ENCODE results near the gene LGALS9. TPM values are rescaled to one million over a fixed set of nuclear protein-coding genes. Genes with fewer than 3 reads are reported as not detected.

LGALS9 gene
- total and polyA plus RNA-seq, 2 experiments from 2014 or later: 0.48 to 0.73 TPM

- H3K27me3 Mint-ChIP-seq (ENCODE audit: insufficient read depth, low read depth, poor library complexity): peaks cover 10% of the 10 kb centered on the region
- ATAC-seq: no peak
- no peak overlapping the region for H3K4me3 Mint-ChIP-seq
- H3K4me3 ChIP-seq: no peak overlapping the region
- TF ChIP-seq ZNF114 (CRISPR knock-in tag; IDR thresholded peaks at IDR 0.05): no peak
- no peak for TF ChIP-seq POLR2AphosphoS5 (IDR thresholded peaks at IDR 0.05; ENCODE audit: low read depth)
- no peak for TF ChIP-seq CREB1 (CRISPR knock-in tag; IDR thresholded peaks at IDR 0.05; ENCODE audit: low read depth)
- TF ChIP-seq STAT1 (IDR thresholded peaks at IDR 0.05; ENCODE audit: unreplicated experiment): no peak
- TF ChIP-seq, protein P1, sequence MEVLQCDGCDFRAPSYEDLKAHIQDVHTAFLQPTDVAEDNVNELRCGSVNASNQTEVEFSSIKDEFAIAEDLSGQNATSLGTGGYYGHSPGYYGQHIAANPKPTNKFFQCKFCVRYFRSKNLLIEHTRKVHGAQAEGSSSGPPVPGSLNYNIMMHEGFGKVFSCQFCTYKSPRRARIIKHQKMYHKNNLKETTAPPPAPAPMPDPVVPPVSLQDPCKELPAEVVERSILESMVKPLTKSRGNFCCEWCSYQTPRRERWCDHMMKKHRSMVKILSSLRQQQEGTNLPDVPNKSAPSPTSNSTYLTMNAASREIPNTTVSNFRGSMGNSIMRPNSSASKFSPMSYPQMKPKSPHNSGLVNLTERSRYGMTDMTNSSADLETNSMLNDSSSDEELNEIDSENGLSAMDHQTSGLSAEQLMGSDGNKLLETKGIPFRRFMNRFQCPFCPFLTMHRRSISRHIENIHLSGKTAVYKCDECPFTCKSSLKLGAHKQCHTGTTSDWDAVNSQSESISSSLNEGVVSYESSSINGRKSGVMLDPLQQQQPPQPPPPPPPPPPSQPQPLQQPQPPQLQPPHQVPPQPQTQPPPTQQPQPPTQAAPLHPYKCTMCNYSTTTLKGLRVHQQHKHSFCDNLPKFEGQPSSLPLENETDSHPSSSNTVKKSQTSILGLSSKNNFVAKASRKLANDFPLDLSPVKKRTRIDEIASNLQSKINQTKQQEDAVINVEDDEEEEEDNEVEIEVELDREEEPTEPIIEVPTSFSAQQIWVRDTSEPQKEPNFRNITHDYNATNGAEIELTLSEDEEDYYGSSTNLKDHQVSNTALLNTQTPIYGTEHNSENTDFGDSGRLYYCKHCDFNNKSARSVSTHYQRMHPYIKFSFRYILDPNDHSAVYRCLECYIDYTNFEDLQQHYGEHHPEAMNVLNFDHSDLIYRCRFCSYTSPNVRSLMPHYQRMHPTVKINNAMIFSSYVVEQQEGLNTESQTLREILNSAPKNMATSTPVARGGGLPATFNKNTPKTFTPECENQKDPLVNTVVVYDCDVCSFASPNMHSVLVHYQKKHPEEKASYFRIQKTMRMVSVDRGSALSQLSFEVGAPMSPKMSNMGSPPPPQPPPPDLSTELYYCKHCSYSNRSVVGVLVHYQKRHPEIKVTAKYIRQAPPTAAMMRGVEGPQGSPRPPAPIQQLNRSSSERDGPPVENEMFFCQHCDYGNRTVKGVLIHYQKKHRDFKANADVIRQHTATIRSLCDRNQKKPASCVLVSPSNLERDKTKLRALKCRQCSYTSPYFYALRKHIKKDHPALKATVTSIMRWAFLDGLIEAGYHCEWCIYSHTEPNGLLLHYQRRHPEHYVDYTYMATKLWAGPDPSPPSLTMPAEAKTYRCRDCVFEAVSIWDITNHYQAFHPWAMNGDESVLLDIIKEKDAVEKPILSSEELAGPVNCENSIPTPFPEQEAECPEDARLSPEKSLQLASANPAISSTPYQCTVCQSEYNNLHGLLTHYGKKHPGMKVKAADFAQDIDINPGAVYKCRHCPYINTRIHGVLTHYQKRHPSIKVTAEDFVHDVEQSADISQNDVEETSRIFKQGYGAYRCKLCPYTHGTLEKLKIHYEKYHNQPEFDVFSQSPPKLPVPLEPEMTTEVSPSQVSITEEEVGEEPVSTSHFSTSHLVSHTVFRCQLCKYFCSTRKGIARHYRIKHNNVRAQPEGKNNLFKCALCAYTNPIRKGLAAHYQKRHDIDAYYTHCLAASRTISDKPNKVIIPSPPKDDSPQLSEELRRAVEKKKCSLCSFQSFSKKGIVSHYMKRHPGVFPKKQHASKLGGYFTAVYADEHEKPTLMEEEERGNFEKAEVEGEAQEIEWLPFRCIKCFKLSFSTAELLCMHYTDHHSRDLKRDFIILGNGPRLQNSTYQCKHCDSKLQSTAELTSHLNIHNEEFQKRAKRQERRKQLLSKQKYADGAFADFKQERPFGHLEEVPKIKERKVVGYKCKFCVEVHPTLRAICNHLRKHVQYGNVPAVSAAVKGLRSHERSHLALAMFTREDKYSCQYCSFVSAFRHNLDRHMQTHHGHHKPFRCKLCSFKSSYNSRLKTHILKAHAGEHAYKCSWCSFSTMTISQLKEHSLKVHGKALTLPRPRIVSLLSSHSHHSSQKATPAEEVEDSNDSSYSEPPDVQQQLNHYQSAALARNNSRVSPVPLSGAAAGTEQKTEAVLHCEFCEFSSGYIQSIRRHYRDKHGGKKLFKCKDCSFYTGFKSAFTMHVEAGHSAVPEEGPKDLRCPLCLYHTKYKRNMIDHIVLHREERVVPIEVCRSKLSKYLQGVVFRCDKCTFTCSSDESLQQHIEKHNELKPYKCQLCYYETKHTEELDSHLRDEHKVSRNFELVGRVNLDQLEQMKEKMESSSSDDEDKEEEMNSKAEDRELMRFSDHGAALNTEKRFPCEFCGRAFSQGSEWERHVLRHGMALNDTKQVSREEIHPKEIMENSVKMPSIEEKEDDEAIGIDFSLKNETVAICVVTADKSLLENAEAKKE (CRISPR knock-in tag; IDR thresholded peaks at IDR 0.05): no peak
- TF ChIP-seq EZH2 (IDR thresholded peaks at IDR 0.05; ENCODE audit: low read depth, unreplicated experiment): no peak
- no peak for TF ChIP-seq ZNF331 (CRISPR knock-in tag; IDR thresholded peaks at IDR 0.05; ENCODE audit: low read depth)
- no peak for TF ChIP-seq CTCF (conservative IDR thresholded peaks at IDR 0.05; ENCODE audit: low read depth in 2 of 2)
- no peak for TF ChIP-seq EZH2phosphoT487 (IDR thresholded peaks at IDR 0.05; ENCODE audit: unreplicated experiment)
- no peak overlapping the region for H3K27ac ChIP-seq (ENCODE audit: low read depth)
- H2AFZ ChIP-seq: no peak overlapping the region
- H3K4me2 ChIP-seq: no peak overlapping the region
- no peak overlapping the region for H3K27ac Mint-ChIP-seq
- no peaks in the 10 kb centered on the region for H4K20me1 ChIP-seq (replicated peaks; ENCODE audit: insufficient read depth)
- H3K4me1 Mint-ChIP-seq: no peaks in the 10 kb centered on the region
- no peaks in the 10 kb centered on the region for H3K36me3 ChIP-seq (ENCODE audit: insufficient read depth)
- no peaks in the 10 kb centered on the region for H3K9me2 ChIP-seq (ENCODE audit: insufficient read depth)
- no peaks in the 10 kb centered on the region for H3K79me2 ChIP-seq (replicated peaks; ENCODE audit: insufficient read depth)
- no peaks in the 10 kb centered on the region for H3K27me3 ChIP-seq (ENCODE audit: insufficient read depth)
- H3F3A ChIP-seq (replicated peaks; ENCODE audit: low read depth): no peaks in the 10 kb centered on the region
- peaks cover 5% of the 10 kb centered on the region; the same call in 1 of the 3 replicates for H3K9me3 Mint-ChIP-seq
- no peaks in the 10 kb centered on the region for H3K4me1 ChIP-seq (ENCODE audit: insufficient read depth)
- DNase-seq (ENCODE audit: low spot score): no peak
- no peaks in the 10 kb centered on the region; the same call in 2 of the 3 replicates for H3K36me3 Mint-ChIP-seq (ENCODE audit: low read depth)
Observed at GRCh38 chr17:27669136-27669535, 38.1 kb downstream of the LGALS9 start.
